ENCODE data around the gene SLC37A1.
"Not testable (repeated sequence)": the region's sequence is repeated elsewhere in the genome, so short reads cannot be mapped to it uniquely, and the experiment has no call there.

Gene SLC37A1

GRCh38 chr21:42468491-42469131 lies 45.0 kb upstream of the SLC37A1 start:
- no peak for DNase-seq (ENCODE audit: low read depth)
- TF ChIP-seq CTCF (IDR thresholded peaks at IDR 0.05; ENCODE audit: insufficient read depth, low read depth, low read length, missing control alignments), result no peak
- H3K4me3 ChIP-seq (ENCODE audit: low read depth, low read length), result no peak overlapping the region

GRCh38 chr21:42469272-42469671 lies 44.4 kb upstream of the SLC37A1 start:
- no peak overlapping the region for H3K4me3 ChIP-seq (ENCODE audit: low read depth, low read length)
- TF ChIP-seq CTCF (IDR thresholded peaks at IDR 0.05; ENCODE audit: insufficient read depth, low read depth, low read length, missing control alignments), result no peak
- DNase-seq (ENCODE audit: low read depth), result peak; percentile 78

GRCh38 chr21:42469726-42470125 lies 43.9 kb upstream of the SLC37A1 start:
- H3K4me3 ChIP-seq (ENCODE audit: low read depth, low read length); DNase-seq (ENCODE audit: low read depth): not testable (repeated sequence)

GRCh38 chr21:42471206-42471605 lies 42.4 kb upstream of the SLC37A1 start:
- DNase-seq (ENCODE audit: low read depth), result no peak
- TF ChIP-seq CTCF (IDR thresholded peaks at IDR 0.05; ENCODE audit: insufficient read depth, low read depth, low read length, missing control alignments), result no peak

GRCh38 chr21:42471716-42472330 lies 41.8 kb upstream of the SLC37A1 start:
- no peak for TF ChIP-seq CTCF (IDR thresholded peaks at IDR 0.05; ENCODE audit: insufficient read depth, low read depth, low read length, missing control alignments)
- H3K4me3 ChIP-seq (ENCODE audit: low read depth, low read length), result no peak overlapping the region
- no peak for DNase-seq (ENCODE audit: low read depth)

More at GRCh38 chr21:42471206-42471605, 42.4 kb upstream of the SLC37A1 start:
- no peak overlapping the region for H3K4me3 ChIP-seq (ENCODE audit: low read depth, low read length)

GRCh38 chr21:42472521-42472920 lies 41.1 kb upstream of the SLC37A1 start:
- no peak for TF ChIP-seq CTCF (IDR thresholded peaks at IDR 0.05; ENCODE audit: insufficient read depth, low read depth, low read length, missing control alignments)
- DNase-seq (ENCODE audit: low read depth), result no peak
- no peak overlapping the region for H3K4me3 ChIP-seq (ENCODE audit: low read depth, low read length)

- no peak overlapping the region for H3K4me3 ChIP-seq (ENCODE audit: low read depth, low read length)
- no peak for TF ChIP-seq CTCF (IDR thresholded peaks at IDR 0.05; ENCODE audit: insufficient read depth, low read depth, low read length, missing control alignments)
- no peak for DNase-seq (ENCODE audit: low read depth)
Observed at GRCh38 chr21:42473498-42474042, 40.1 kb upstream of the SLC37A1 start.

All from GM12865 (cell line).